ENCODE measurements around the gene C1orf56. TPM values are rescaled to one million over a fixed set of nuclear protein-coding genes. Genes with fewer than 3 reads are reported as not detected.

The C1orf56 gene
- total and polyA plus RNA-seq, 2 donors (not counting 3 experiments of a cell fraction or from before 2014, with no cell fraction given), result 3.0 to 3.5 TPM

- H3K27ac ChIP-seq (ENCODE audit: insufficient read depth, low read depth, low read length), result no peak overlapping the region
- DNase-seq (ENCODE audit: low read depth, low spot score) (no peak), FAIRE-seq (no peak)
- no peak overlapping the region for H3K4me2 ChIP-seq (ENCODE audit: insufficient read depth, low read length)
- dilution Hi-C loops (cut with MboI; ENCODE audit: extremely low pct_ligation_motif_present, low sequenced_read_pairs) (no loop called here), intact Hi-C loops (cut with micrococcal nuclease) (no loop called here)
- H3K9me1 ChIP-seq (replicated peaks; ENCODE audit: control insufficient read depth, extremely low read depth, insufficient read depth, low read length), result no peaks in the 10 kb centered on the region
- no peak for TF ChIP-seq MAX (IDR thresholded peaks at IDR 0.05; ENCODE audit: insufficient read depth, insufficient read length)
- no peak for TF ChIP-seq POLR2A (IDR thresholded peaks at IDR 0.05; ENCODE audit: low read depth, low read length)
- no peak for TF ChIP-seq POLR2AphosphoS5 (IDR thresholded peaks at IDR 0.05; ENCODE audit: insufficient read depth, low read depth, low read length)
- TF ChIP-seq FOS (IDR thresholded peaks at IDR 0.05; ENCODE audit: borderline replicate concordance, insufficient read depth, low read length), result no peak
- TF ChIP-seq CTCF (IDR thresholded peaks at IDR 0.05; ENCODE audit: extremely low read depth in 1 of 2, insufficient read depth in 1 of 2, low read depth in 1 of 2, low read length in 2 of 2), result no peak
- H3K9ac ChIP-seq (replicated peaks; ENCODE audit: extremely low read depth, insufficient read depth, low read length), result no peak overlapping the region
- H4K20me1 ChIP-seq (replicated peaks; ENCODE audit: control insufficient read depth, extremely low read depth, insufficient read depth, low read length), result no peaks in the 10 kb centered on the region
- H3K9me3 ChIP-seq (replicated peaks; ENCODE audit: control insufficient read depth, insufficient read depth, low read length), result no peaks in the 10 kb centered on the region
- H3K27me3 ChIP-seq (ENCODE audit: control insufficient read depth in 2 of 2, insufficient read depth in 2 of 2, low read length in 2 of 2), result no peaks in the 10 kb centered on the region
- peaks cover 10% of the 10 kb centered on the region for H3K4me1 ChIP-seq (ENCODE audit: control insufficient read depth, extremely low read depth, insufficient read depth, low read length)
- H3K79me2 ChIP-seq (ENCODE audit: control insufficient read depth, insufficient read depth, low read length), result peaks cover 53% of the 10 kb centered on the region
- peaks cover 0 to 5% of the 10 kb centered on the region in 2 experiments for H3K36me3 ChIP-seq (ENCODE audit: control insufficient read depth in 2 of 2, extremely low read depth in 1 of 2, insufficient read depth in 2 of 2, low read length in 2 of 2)
- H2AFZ ChIP-seq (ENCODE audit: low read depth, low read length), result no peak overlapping the region
- ChIA-PET CTCF (interaction anchor here (1.2 to 1.3 kb wide), 2 partner anchors 19 to 71 kb away, joined by 3 to 4 read pairs; no protein-coding TSS in a partner anchor), POLR2A (no interaction called here)
- BruUV-seq (replicated peaks), result no TSS peak
- H3K4me3 ChIP-seq (replicated peaks in 1 of 3; ENCODE audit: insufficient read depth in 1 of 3, low read depth in 1 of 3, low read length in 3 of 3), result no peak overlapping the region
Measured at GRCh38 chr1:151067185-151067584, 19.6 kb downstream of the C1orf56 start.

- BruUV-seq (replicated peaks), result no TSS peak
- no peak for TF ChIP-seq FOS (IDR thresholded peaks at IDR 0.05; ENCODE audit: borderline replicate concordance, insufficient read depth, low read length)
- no peak for TF ChIP-seq GATA2 (IDR thresholded peaks at IDR 0.05; ENCODE audit: insufficient read depth, insufficient read length, low read depth, low read length)
- no peak for TF ChIP-seq POLR2A (IDR thresholded peaks at IDR 0.05; ENCODE audit: low read depth, low read length)
- no peak for TF ChIP-seq JUN (IDR thresholded peaks at IDR 0.05; ENCODE audit: borderline replicate concordance, insufficient read depth, insufficient read length, low read depth)
- TF ChIP-seq MYC (IDR thresholded peaks at IDR 0.05; ENCODE audit: low read depth, low read length), result no peak
- TF ChIP-seq EZH2 (IDR thresholded peaks at IDR 0.05; ENCODE audit: borderline replicate concordance, low read depth, low read length, severe bottlenecking), result no peak
- TF ChIP-seq MAX (IDR thresholded peaks at IDR 0.05; ENCODE audit: insufficient read depth, insufficient read length), result no peak
- no peak for TF ChIP-seq POLR2AphosphoS5 (IDR thresholded peaks at IDR 0.05; ENCODE audit: insufficient read depth, low read depth, low read length)
- no peak for TF ChIP-seq CTCF (IDR thresholded peaks at IDR 0.05; ENCODE audit: extremely low read depth in 1 of 2, insufficient read depth in 1 of 2, low read depth in 1 of 2, low read length in 2 of 2)
- H3K36me3 ChIP-seq (ENCODE audit: control insufficient read depth in 2 of 2, extremely low read depth in 1 of 2, insufficient read depth in 2 of 2, low read length in 2 of 2), result peaks cover 0 to 5% of the 10 kb centered on the region in 2 experiments
- peaks cover 2% of the 10 kb centered on the region for H3K4me1 ChIP-seq (ENCODE audit: control insufficient read depth, extremely low read depth, insufficient read depth, low read length)
- H3K79me2 ChIP-seq (ENCODE audit: control insufficient read depth, insufficient read depth, low read length), result peaks cover 37% of the 10 kb centered on the region
- FAIRE-seq, result no peak
- H2AFZ ChIP-seq (ENCODE audit: low read depth, low read length), result no peak overlapping the region
- H3K9me1 ChIP-seq (replicated peaks; ENCODE audit: control insufficient read depth, extremely low read depth, insufficient read depth, low read length), result no peaks in the 10 kb centered on the region
- ChIA-PET POLR2A (no interaction called here), CTCF (no interaction called here)
- no peaks in the 10 kb centered on the region for H4K20me1 ChIP-seq (replicated peaks; ENCODE audit: control insufficient read depth, extremely low read depth, insufficient read depth, low read length)
- dilution Hi-C loops (cut with MboI; ENCODE audit: extremely low pct_ligation_motif_present, low sequenced_read_pairs) (no loop called here), intact Hi-C loops (cut with micrococcal nuclease) (no loop called here)
- no peaks in the 10 kb centered on the region for H3K27me3 ChIP-seq (ENCODE audit: control insufficient read depth in 2 of 2, insufficient read depth in 2 of 2, low read length in 2 of 2)
- no peak overlapping the region for H3K4me2 ChIP-seq (ENCODE audit: insufficient read depth, low read length)
- no peak overlapping the region for H3K27ac ChIP-seq (ENCODE audit: insufficient read depth, low read depth, low read length)
- no peak overlapping the region for H3K4me3 ChIP-seq (replicated peaks in 1 of 3; ENCODE audit: insufficient read depth in 1 of 3, low read depth in 1 of 3, low read length in 3 of 3)
- DNase-seq (ENCODE audit: low read depth, low spot score), result no peak
- no peak overlapping the region for H3K9ac ChIP-seq (replicated peaks; ENCODE audit: extremely low read depth, insufficient read depth, low read length)
- no peaks in the 10 kb centered on the region for H3K9me3 ChIP-seq (replicated peaks; ENCODE audit: control insufficient read depth, insufficient read depth, low read length)
Measured at GRCh38 chr1:151069103-151069486, 21.5 kb downstream of the C1orf56 start.

All from endothelial cell of umbilical vein (primary cell).